ENCODE results near the gene RPS5.

RPS5 gene

DNA sequence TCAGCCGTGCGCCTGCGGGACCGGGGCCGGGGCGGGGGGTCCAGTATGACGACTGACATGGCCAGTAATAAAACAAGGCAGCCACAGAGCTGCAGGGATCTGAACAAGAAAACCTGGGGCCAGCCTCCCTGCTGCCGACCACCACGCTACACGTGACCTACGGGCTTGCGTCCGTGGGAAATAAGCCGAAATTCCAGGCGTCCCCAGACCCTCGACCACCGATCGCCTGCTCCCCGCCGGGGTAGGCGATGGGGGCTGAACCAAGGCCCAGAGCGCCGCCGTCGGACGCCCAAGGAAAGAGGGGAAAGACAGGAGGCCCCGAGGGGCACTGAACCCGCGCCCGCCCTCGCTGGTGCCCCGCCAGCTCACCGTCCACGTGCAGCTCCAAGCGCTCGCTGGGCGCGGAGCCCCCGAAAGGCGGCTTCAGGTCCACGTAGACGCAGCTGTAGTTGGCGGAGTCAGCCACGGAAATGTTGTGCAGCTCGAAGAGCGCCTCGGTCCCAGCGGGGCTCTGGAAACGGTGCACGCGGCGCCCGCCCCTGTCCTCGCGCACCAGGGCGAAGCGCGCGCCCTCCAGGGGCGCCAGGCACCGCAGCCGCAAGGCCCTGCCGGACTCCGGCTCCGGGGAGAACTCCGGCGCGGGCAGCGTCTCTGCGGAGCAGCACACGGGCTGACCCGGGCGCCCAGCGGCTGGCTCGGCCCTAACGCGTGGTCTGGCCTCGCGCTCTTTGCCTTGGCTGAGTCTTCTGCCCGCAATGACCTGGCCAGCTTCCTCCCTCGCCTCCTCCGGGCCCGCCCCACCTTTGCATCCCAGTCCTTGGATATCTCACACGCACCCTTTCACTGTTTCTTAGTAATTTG is 36.8 kb upstream of the RPS5 start:
- H3K27ac ChIP-seq (ENCODE audit: low read length) = no peak overlapping the region
- peaks cover 12% of the 10 kb centered on the region for H4K20me1 ChIP-seq (ENCODE audit: insufficient read depth, low read length)
- H3K27me3 ChIP-seq (ENCODE audit: insufficient read depth, low read length, poor library complexity) = no peaks in the 10 kb centered on the region
- no peak for ATAC-seq (ENCODE audit: insufficient read depth, low read depth)
- peaks cover 35% of the 10 kb centered on the region for H3K79me2 ChIP-seq (ENCODE audit: insufficient read depth, low read length)
- no peak for TF ChIP-seq CTCF (IDR thresholded peaks at IDR 0.05; ENCODE audit: borderline replicate concordance, extremely low read depth, low read length, poor library complexity, severe bottlenecking)
- no peak for TF ChIP-seq EZH2 (IDR thresholded peaks at IDR 0.05; ENCODE audit: borderline replicate concordance, low read depth, low read length, severe bottlenecking)
- peaks cover 40% of the 10 kb centered on the region for H3K4me1 ChIP-seq (ENCODE audit: insufficient read depth, low read length)
- H3K9ac ChIP-seq (ENCODE audit: low read depth, low read length) = no peak overlapping the region
- H3K9me3 ChIP-seq (ENCODE audit: insufficient read depth, low read length, severe bottlenecking) = no peaks in the 10 kb centered on the region
- no peak overlapping the region for H3K4me2 ChIP-seq (ENCODE audit: insufficient read depth, low read length)
- DNase-seq = no peak
- H3K4me3 ChIP-seq (ENCODE audit: low read depth in 1 of 2, low read length in 2 of 2) = no peak overlapping the region
- peaks cover 26% of the 10 kb centered on the region for H3K36me3 ChIP-seq (ENCODE audit: insufficient read depth, low read length)
- no peak overlapping the region for H2AFZ ChIP-seq (ENCODE audit: low read depth, low read length)

GRCh38 chr19:58350871-58351557 is 36.1 kb upstream of the RPS5 start:
- H2AFZ ChIP-seq (ENCODE audit: low read depth, low read length) = no peak overlapping the region
- H3K27ac ChIP-seq (ENCODE audit: low read length) = no peak overlapping the region
- H3K79me2 ChIP-seq (ENCODE audit: insufficient read depth, low read length) = peaks cover 31% of the 10 kb centered on the region

GRCh38 chr19:58351558-58351878 is 35.6 kb upstream of the RPS5 start:
- Histone ChIP-seq H2AFZ (ENCODE audit: low read depth, low read length) (no peak overlapping the region), H3K79me2 (ENCODE audit: insufficient read depth, low read length) (peaks cover 27% of the 10 kb centered on the region), H3K36me3 (ENCODE audit: insufficient read depth, low read length) (peaks cover 23% of the 10 kb centered on the region), H4K20me1 (ENCODE audit: insufficient read depth, low read length) (peaks cover 10% of the 10 kb centered on the region), H3K27me3 (ENCODE audit: insufficient read depth, low read length, poor library complexity) (no peaks in the 10 kb centered on the region), H3K9me3 (ENCODE audit: insufficient read depth, low read length, severe bottlenecking) (no peaks in the 10 kb centered on the region), H3K27ac (ENCODE audit: low read length) (no peak overlapping the region), H3K4me2 (ENCODE audit: insufficient read depth, low read length) (no peak overlapping the region), H3K4me3 (ENCODE audit: low read depth in 1 of 2, low read length in 2 of 2) (no peak overlapping the region), H3K9ac (ENCODE audit: low read depth, low read length) (no peak overlapping the region), H3K4me1 (ENCODE audit: insufficient read depth, low read length) (peaks cover 31% of the 10 kb centered on the region)
- no peak for TF ChIP-seq CTCF (IDR thresholded peaks at IDR 0.05; ENCODE audit: borderline replicate concordance, extremely low read depth, low read length, poor library complexity, severe bottlenecking)
- no peak for TF ChIP-seq EZH2 (IDR thresholded peaks at IDR 0.05; ENCODE audit: borderline replicate concordance, low read depth, low read length, severe bottlenecking)
- no peak for ATAC-seq (ENCODE audit: insufficient read depth, low read depth)
- DNase-seq = no peak

More at GRCh38 chr19:58350871-58351557, 36.1 kb upstream of the RPS5 start:
- Histone ChIP-seq H3K4me3 (ENCODE audit: low read depth in 1 of 2, low read length in 2 of 2) (no peak overlapping the region), H3K9ac (ENCODE audit: low read depth, low read length) (no peak overlapping the region), H3K27me3 (ENCODE audit: insufficient read depth, low read length, poor library complexity) (no peaks in the 10 kb centered on the region), H3K4me1 (ENCODE audit: insufficient read depth, low read length) (peaks cover 36% of the 10 kb centered on the region), H3K36me3 (ENCODE audit: insufficient read depth, low read length) (peaks cover 23% of the 10 kb centered on the region), H4K20me1 (ENCODE audit: insufficient read depth, low read length) (peaks cover 10% of the 10 kb centered on the region), H3K4me2 (ENCODE audit: insufficient read depth, low read length) (no peak overlapping the region), H3K9me3 (ENCODE audit: insufficient read depth, low read length, severe bottlenecking) (no peaks in the 10 kb centered on the region)
- ATAC-seq (ENCODE audit: insufficient read depth, low read depth) = no peak
- DNase-seq = no peak
- TF ChIP-seq CTCF (IDR thresholded peaks at IDR 0.05; ENCODE audit: borderline replicate concordance, extremely low read depth, low read length, poor library complexity, severe bottlenecking) = peak; percentile 2
- no peak for TF ChIP-seq EZH2 (IDR thresholded peaks at IDR 0.05; ENCODE audit: borderline replicate concordance, low read depth, low read length, severe bottlenecking)
